BLaER1 (cell line): ENCODE measurements around the gene CENPU.
A peak's percentile ranks its signal among the peaks of the same experiment; 100 is the strongest.

Experiments used
- H3K27ac ChIP-seq: shearing (Covaris generic); formaldehyde crosslinking; 2 replicates; pipeline ENCODE4 v1.8.1; 2022
- H3K27me3 ChIP-seq: shearing (Covaris generic); formaldehyde crosslinking; 2 replicates; pipeline ENCODE4 v1.8.1; 2022
- H3K36me3 ChIP-seq: shearing (Covaris generic); formaldehyde crosslinking; 2 replicates; pipeline ENCODE4 v1.8.1; 2022
- H3K4me1 ChIP-seq: shearing (Covaris generic); formaldehyde crosslinking; 2 replicates; pipeline ENCODE4 v1.8.1; 2022
- H3K4me2 ChIP-seq: shearing (Covaris generic); formaldehyde crosslinking; 2 replicates; pipeline ENCODE4 v1.8.1; 2022
- H3K4me3 ChIP-seq: shearing (Covaris generic); formaldehyde crosslinking; 2 replicates; pipeline ENCODE4 v1.8.1; 2022
- H3K9ac ChIP-seq: shearing (Covaris generic); formaldehyde crosslinking; 2 replicates; pipeline ENCODE4 v1.8.1; 2022
- H3K9me3 ChIP-seq: shearing (Covaris generic); formaldehyde crosslinking; 2 replicates; pipeline ENCODE4 v1.8.1; 2022
- H4K20me1 ChIP-seq: shearing (Covaris generic); formaldehyde crosslinking; 2 replicates; pipeline ENCODE4 v1.8.1; 2022
- Cebpa-rat ChIP-seq: shearing (Covaris generic); IDR thresholded peaks from 2 replicates; pipeline ENCODE4 v1.8.1; 2022

The CENPU gene

DNA sequence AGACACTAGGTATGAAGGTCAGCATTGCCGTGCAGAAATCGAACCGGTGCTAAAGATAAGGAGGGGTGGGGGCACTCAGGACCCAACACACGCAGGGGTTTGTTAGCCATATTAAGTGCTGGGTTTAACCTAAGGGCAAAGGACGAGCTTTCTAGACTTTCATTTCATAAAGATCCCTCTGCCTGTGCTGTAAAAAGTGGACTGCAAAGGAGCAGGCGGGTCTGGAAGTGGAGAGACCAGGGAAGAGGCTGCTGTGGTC lies 85.9 kb downstream of the CENPU start:
- no peak for TF ChIP-seq Cebpa-rat
- peak overlapping the region; percentile 95 for H3K27ac ChIP-seq
- H3K27me3 ChIP-seq = no peaks in the 10 kb centered on the region
- peak overlapping the region; percentile 95 for H3K4me2 ChIP-seq
- H3K4me3 ChIP-seq = peak overlapping the region; percentile 97
- peaks cover 53% of the 10 kb centered on the region for H4K20me1 ChIP-seq
- peak overlapping the region; percentile 96 for H3K9ac ChIP-seq
- no peaks in the 10 kb centered on the region for H3K9me3 ChIP-seq
- peaks cover 10% of the 10 kb centered on the region; the same call in 1 of the 2 replicates for H3K36me3 ChIP-seq
- peaks cover 40% of the 10 kb centered on the region for H3K4me1 ChIP-seq

DNA sequence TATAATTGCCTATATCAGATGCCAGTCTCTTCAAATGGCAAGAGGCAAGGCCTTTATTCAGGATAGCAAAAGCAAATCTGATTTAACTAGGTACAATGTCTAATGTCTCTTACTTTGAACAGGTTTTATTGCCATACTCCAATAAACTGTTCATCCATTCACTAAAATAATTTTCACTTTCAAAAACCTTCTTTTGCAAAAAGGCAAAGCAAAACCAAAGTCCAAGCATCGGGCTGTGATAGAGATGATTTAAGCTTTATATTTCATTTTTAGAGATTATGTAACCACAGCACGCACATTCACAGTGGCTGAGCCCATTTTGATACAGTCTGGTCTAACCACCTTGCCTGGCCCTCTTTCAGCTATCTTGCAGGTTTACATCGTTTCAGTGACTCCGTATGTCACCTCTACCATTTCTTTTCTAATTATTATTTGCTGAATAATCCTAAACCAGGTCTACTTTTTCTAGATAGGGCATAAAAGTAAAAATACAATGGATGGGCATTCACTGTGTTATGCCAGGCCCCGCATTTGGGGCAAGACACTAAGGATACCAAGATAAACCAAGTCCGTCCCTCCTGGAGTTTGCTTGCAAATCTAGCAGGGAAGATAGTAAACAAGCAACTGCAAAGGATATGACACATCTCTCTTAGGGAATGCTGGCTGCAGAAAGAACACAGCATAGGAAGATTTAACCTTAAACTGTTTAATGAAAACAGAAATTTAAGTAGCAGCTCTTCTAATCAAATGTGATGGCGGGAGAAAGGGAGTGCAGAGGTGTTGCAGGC lies 86.4 kb downstream of the CENPU start:
- Histone ChIP-seq H3K4me2 (peak overlapping the region; percentile 95), H3K36me3 (peaks cover 12% of the 10 kb centered on the region), H3K27ac (peak overlapping the region; percentile 95), H4K20me1 (peaks cover 55% of the 10 kb centered on the region), H3K27me3 (no peaks in the 10 kb centered on the region), H3K4me3 (peak overlapping the region; percentile 97), H3K4me1 (peaks cover 40% of the 10 kb centered on the region), H3K9ac (peak overlapping the region; percentile 96), H3K9me3 (no peaks in the 10 kb centered on the region)
- no peak for TF ChIP-seq Cebpa-rat

DNA sequence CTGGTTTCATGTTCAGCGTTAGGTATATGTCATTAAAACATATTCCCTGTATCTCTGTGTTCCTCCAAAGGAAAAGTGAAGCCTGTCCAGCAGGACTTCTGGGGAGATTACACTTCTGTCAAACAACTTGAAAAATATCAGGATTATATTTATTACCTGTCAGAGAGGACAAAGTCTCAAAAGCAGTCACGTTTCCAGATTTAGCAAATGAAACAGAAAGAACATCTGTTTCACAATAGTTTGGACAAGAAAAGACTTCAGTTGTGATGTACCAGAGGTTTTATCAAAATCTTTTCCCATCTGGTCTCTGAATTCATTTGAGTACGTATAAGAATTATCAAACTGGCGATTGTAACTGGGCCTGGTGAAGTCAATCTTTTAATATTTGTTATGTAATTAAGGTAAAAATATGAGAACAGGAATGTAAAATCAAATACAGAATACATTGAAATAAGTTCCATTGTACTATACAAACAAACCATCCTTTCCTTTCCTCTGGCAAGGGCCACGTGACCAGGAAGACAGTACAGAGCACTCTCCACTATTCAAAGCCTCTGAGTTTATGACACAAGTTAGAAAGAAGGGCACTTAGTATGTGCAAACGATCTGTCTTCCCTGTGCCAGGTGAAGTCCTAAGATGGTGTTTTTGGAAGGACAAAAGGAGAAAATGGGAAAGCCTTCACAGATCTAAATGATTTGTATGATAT lies 87.8 kb downstream of the CENPU start:
- Histone ChIP-seq H3K4me3 (no peak overlapping the region), H3K36me3 (peaks cover 24% of the 10 kb centered on the region), H3K27ac (no peak overlapping the region), H4K20me1 (peaks cover 69% of the 10 kb centered on the region), H3K9ac (0 out of 2 replicates have a peak overlapping the region, but pooled peaks have one; percentile 0), H3K4me1 (peaks cover 36% of the 10 kb centered on the region), H3K4me2 (peak overlapping the region; percentile 95), H3K27me3 (no peaks in the 10 kb centered on the region), H3K9me3 (no peaks in the 10 kb centered on the region)
- TF ChIP-seq Cebpa-rat = no peak

DNA sequence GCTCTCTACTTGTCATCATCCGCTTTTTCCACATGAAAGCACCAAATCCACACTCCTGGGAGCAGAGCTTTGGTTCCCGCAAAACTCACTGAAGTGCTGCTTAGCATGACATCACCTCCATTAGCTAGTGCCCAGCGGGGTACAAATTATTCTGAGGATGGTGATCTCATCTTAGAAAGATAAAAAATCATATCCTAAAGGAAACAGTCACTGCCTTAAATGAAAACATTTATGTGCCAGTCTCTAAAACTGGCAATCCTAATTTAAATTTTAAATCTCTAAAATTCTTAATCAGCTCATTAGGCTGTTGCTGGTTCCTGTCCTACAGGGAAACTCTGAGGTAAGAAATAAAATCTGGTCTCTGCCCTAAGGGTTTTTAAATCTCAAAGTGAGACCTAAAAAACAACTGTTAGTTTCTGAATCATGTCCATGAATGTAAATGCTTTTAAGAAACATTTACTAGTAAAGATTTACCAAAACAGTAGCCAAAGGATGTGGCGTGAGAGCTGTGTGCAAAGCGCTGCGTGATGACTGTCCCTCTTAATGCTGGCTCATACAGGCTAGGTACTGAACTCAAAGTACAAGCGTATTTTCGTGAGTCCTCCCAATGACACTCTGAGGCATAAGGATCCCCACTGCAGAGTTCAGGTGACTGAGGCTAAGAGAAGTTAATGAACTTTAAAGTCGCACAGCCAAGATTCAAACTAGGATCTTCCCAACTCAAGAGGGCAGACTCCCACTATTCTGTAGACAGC lies 89.2 kb downstream of the CENPU start:
- no peak overlapping the region for H3K27ac ChIP-seq
- no peak overlapping the region for H3K4me3 ChIP-seq
- no peak for TF ChIP-seq Cebpa-rat
- no peak overlapping the region for H3K4me2 ChIP-seq
- H3K9ac ChIP-seq = no peak overlapping the region
- peaks cover 82% of the 10 kb centered on the region for H4K20me1 ChIP-seq
- H3K27me3 ChIP-seq = no peaks in the 10 kb centered on the region
- H3K4me1 ChIP-seq = peaks cover 27% of the 10 kb centered on the region
- no peaks in the 10 kb centered on the region for H3K9me3 ChIP-seq
- peaks cover 35% of the 10 kb centered on the region for H3K36me3 ChIP-seq
